Stimulated activated CD4-positive, alpha-beta T cell treated with anti-CD3 and anti-CD28 coated beads, Interleukin-2, amount 100 ng/mL, for 24 hours (primary cell): Measurements from ENCODE around the gene MLKL.

Source experiments
- DNase-seq, 2 donors: peaks; one replicate each; pipeline ENCODE4 v3.0.0-alpha.2; 2020

MLKL gene

DNA sequence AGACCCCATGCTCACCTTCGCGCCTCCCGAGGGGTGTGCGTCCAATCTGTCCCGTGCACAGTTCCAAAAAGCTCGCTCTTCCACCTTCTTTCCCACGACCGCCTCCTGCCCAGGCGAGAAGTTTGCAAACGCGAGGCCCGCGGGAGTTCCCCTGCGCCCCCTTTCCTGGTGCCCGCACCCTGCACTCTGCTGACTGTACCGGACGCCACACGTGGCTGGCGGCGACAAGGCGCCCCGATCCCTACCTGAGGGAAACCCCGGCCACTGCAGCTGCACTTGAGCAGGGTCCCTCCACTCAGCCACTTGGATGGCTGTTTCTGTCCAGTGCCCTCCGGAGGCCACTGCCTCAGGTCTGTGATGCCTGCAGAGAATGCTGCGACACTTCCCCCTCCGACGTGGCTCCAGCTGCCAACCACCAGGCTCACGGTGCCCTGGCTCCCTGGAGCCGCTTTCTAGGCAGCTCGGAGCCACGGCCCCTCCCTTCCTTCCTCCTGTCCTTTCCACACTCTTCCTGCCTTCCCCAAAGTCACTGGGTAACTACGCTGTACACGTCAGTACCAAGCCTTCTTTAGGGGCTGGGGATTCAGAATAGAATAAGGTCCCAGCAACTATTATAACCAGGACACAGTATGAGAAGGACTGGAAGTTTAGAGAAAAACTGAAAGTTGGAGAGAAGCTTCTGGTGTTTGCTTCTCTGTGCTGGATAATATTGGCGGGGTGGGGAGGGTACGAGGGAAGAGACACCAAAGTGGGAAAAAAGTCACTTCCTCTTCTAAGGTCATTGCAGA, at the start of gene MLKL:
Gene MLKL (minus strand): TSS at position 425 of the 788 bp plus-strand sequence. CDS start 5,105 bp downstream, outside the sequence.
- peak; percentile 65 to 68 for DNase-seq

DNA sequence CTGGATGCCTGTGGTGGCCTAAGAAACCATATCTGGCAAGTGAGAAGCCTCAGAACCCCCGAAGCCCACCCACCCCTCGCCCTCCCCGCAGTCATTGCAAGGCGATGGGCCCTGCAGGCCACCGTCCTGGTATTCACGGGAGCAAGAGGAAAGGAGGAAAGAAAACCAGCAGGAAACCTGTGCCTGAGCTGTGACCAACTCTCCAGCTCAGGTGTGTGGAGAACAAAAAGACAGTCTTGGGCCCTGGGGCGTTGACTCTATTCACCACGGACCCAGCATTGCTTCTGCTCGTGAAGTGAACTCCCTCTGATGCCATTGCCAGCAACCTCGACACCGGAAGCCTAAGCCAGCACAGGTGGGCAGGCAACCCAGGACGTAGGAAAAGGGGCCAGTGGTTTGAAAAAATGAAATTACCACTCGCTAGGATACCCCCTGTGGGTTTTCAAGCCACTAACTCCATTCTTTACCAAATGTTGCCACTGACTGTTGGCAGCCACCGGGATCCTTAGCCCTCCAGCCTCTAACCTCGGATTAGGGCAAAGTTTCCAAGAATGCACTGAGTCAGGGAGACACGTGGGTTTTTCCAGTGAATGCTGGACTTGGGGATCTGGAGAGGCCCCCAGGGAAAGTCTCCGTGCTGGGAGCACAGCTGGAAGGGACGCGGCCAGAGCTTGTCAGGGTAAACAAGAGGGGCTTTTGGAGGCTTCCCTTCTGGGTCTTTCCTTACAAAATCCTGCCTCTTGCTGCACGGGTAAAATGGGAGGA, 48.8 kb upstream of the MLKL start:
- no peak for DNase-seq

DNA sequence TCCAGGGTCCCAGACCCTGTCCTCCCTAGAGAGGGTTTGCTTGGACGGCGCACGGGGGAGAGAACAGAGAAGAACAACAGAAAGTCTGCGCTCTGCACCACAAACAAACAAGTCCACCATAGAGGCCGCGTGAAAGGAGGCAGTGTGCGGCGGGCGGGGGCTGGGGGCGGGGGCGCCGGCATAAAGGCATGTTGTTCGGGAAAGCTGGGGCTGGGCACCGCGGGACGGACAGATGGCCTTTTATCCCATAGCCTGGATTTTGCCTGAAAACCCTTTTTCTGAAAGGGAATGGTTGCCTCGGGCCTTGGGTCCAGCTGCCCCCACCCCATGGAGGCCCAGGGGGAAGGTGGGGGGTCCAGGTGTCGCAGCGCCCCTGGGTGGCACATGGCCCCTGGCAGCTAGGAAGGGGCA, 48.0 kb upstream of the MLKL start:
- DNase-seq: no peak

DNA sequence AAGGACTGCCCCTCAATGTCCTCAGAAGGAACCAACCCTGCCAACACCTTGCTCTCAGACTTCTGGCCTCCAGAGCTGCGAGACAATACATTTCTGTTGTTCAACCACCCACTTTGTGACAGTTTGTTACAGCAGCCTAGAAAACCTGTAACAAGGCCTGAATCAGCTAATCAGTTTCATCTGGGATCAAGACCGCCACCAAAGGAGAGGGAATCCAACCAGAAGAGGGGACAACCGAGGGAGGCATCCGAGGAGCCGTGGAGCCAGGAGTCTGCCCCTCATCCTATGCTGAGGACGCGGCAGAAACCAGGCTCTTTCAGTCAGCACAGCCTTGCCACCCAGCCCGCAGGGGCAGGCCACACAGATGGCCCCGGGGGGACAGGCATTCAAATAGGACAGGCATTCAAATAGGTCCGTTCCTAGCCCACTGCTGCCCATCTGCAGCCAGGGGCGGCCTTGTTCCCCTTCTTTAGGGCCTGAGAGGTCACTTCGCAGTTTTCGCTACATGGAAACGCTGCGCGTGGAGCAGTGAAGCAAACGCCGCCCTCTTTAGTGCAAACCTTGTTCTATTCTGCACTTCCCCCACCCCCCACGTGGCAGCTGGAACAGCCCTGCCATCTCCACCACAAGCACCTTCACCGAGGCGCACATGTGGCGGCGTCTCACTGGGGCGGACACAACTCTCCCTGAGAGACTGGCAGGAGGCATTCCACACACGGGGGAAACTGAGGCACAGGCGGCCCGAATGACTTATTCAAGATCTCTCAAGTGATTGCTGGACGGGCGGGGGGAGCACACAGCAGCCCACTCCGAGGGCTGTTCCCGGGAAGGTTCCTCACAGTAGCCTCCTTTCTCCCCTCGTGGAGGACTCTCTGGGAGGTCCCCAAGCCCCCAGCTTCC, 47.3 kb upstream of the MLKL start:
- no peak for DNase-seq

DNA sequence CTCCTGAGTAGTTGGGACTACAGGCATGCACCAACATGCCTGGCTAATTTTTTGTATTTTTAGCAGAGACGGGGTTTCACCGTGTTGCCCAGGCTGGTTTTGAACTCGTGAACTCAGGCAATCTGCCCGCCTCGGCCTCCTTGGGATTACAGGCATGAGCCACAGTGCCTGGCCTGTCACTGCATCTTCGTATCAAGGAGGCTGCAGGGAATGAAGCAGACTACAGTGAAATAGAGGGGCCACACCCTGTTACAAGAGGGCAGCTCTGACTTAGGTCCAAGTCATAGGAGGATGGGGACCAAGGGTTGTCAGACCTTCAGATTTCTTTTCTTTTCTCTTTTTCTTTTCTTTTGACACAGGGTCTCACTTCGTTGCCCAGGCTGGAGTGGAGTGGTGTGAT, 45.3 kb upstream of the MLKL start:
- DNase-seq: no peak

DNA sequence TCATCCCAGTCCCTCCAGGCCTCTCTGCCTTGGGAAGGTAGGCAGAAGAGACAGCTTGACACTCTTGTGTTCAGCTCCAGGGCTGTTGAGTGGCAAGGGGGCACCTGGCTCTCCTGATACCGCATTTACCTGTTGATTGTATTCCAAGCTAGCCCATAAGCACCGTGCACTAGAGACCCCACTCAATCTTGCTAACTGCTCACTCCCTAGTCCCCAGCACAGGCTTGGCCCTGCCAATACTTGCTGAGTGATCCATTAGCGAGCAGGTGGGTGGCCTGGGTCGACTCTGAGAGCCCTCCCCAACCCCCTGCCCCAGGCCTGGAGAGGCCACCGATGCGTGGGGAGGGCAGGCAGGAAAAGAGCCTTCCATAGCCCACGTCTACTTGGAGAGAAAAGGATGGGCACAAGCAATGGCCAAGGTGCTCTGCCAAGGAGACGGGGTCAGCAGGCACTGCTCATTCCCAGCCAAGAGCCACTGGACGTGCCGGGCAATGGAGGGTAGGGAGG, 44.5 kb upstream of the MLKL start:
- no peak for DNase-seq

DNA sequence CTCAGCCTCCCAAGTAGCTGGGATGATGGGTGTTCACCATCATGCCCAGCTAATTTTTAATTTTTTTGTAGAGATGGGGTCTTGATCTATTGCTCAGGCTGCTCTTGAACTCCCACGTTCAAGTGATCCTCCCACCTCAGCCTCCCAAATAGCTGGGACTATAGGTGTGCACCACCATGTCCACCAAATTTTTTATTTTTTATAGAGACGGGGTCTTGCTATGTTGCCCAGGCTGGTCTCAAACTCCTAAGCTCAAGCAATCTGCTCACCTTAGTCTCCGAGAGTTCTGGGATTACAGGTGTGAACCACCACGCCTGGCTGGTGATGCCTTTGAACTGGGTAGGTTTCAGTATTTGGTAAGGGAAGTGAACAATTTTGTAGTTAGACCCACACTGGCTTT, 43.9 kb upstream of the MLKL start:
- no peak for DNase-seq

DNA sequence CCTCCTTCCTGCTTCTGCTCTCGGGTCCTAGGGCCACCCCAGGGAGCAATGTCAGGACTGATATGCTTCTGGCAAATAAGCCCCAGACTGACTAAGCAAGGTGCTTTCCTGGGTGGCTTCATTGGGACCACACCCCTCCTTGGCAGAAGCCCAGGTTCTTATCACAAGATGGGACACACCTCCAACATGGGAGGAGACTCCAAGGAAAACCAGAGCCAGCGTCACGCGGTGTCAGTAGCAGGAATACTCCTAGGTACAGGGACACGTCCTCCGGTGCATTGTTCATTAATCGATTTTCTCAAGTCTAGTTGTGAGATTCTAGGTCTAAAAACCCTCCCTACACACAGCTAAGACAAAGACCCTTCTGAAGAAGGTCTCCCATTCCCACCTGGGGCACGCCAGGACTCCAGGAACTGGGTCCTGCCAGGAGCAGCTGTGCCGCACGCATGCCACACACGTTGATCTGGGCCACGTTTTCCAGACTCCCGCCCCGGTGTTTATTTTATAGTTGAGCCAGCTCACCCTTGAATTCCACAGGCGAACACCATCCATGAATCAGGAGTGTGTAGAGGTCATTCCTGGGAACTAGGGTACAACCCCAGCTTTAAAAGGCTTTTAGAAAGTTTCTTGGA, 43.1 kb upstream of the MLKL start:
- DNase-seq: no peak

DNA sequence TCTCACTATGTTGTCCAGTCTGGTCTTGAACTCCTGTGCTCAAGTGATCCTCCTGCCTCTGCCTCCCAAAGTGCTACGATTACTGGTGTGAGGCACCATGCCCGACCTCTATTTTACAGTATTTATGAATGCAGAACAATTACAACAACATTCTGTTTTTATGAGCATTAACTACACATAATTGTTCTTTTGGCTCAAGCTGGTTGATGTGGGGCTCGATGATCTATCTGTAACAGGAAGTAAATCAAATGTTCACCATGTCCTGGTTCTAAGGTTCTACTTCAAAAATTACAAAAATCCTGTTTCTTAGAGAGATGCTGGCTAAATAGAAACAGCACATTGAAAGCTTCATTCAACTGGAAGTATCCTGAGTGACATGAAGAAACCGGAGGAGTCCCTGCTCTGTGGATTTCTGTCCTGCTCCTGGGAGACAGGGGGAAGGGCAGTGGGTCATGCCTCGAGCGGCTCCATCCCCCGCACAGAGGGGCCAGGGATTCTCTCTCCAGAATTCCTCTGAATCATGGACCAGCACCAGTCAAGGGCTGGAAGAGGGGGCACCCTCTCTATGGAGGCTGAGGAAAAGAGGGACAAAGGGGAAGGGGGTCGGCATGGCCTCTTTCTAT, 42.5 kb upstream of the MLKL start:
- DNase-seq: no peak

DNA sequence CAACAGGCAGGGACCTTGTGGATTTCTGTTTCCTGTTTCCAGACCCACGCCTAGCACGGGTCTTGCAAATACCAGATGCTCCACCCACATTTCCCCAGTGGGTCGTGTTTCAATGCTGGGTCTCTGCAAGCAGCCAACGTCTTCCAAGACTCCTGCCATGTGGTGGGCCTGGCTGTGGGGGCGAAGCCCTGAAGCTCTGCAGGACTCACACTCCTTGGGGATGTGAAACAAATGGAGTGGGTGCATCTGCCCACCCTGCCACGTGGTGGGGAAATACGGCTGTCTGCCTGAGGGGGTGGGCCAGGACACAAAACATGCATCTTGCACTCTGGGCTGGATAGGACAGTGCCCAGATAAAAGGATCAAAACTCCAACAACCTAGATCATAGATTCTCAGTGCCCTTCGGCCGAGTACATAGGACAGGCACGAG, 41.4 kb upstream of the MLKL start:
- no peak for DNase-seq

DNA sequence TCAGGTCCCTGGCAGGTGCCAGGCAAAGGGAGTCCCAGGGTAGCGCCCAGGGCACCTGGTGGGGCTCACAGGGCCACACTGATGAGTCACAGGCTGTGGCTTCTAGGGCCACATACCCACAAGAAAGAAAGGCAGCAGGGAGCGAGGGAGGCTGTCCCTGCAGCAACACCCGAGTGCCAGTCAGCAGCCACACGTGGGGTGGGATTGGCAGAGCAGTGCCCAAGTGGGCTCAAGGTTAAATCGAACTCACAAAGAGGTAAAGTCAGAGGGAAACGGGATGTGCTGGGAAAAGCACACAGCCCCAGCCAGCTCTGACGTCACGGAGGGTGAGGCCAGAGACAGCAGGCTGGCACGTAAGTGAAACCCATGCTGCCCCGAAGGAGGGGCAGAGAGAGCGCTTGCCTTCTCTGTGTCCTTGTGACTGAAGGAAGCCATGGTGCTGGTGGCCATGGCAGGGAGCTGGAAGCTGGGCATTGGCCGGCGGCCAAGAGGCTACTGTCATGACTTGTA, 40.2 kb upstream of the MLKL start:
- no peak for DNase-seq

DNA sequence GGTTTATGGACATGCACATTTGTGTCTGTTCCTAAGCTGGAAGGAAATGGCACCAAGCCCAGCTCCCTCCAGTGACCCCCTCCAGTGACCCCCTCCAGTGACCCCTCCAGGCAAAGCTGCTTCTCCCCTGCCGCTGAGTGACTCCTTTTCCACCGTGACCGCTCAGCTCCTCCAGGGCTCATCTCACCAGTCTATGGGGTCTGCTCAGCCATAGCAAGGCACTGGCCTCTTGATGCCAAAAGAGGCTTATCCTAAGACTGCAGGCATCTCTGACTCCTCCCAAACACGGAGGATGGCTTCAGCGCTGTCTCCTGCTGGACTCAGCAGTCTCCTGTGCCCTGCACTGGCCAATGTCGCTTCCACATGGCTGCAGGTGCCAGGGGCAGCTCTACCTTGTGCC, 38.6 kb upstream of the MLKL start:
- no peak for DNase-seq

DNA sequence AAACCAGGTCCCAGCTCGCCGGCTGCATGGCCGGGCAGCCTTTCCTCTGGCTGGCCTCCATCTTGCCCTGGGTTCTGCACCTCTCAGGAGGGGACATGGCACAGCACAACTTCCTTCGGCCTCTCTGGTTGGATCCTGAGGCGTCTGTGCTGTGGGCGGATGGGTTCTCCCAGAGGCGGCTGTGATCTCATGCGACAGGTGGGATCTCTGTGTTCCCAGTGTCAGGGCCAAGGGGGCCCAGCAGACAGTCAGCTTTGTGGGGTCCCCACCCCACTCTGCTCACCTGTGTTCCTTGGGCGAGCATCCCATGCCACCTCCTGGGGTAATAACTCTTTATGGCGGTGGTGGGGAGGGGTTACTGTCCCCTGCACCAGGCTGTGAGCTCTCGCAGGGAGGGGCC, 38.2 kb upstream of the MLKL start:
- no peak for DNase-seq

DNA sequence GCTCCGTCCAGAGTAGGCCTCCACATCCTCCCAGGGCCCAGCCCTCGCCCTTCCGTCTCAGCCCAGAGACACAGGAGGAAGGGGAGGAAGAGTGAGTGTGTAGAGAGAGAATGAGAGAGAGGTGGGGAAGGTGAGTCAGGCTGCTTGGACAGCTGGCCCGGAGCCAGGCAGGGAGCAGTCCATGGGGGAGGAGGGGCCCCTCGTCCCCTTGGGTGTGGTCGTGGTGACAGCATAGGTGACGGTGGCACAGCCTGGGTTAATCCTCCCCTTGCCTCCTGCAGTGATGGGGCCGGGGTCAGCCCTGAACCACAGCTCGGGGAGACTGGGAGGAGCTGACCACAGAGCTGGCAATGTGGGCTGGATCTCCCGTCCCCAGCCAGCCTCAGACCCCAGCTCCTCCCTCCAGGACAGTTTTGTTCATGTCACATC, 37.5 kb upstream of the MLKL start:
- no peak for DNase-seq

DNA sequence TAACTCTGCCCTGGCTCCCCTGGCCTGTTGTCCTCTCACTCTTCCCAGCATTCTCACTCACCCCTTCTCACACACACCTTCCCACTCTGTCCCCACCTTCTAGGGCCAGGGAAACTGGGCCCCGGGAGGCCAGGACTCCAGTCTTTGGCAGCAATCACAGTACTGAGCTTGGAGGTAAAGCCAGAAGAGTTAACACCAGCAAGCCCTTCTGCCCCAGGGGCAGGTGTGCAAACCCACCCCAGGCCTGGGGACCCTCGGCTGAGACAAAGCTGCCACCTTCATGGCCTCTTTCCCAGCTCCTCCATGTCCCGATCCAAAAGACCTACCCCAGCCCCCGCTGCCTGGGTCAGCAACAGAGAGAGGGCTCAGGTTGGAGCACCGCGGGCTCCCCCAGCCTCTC, 36.9 kb upstream of the MLKL start:
- DNase-seq: no peak

DNA sequence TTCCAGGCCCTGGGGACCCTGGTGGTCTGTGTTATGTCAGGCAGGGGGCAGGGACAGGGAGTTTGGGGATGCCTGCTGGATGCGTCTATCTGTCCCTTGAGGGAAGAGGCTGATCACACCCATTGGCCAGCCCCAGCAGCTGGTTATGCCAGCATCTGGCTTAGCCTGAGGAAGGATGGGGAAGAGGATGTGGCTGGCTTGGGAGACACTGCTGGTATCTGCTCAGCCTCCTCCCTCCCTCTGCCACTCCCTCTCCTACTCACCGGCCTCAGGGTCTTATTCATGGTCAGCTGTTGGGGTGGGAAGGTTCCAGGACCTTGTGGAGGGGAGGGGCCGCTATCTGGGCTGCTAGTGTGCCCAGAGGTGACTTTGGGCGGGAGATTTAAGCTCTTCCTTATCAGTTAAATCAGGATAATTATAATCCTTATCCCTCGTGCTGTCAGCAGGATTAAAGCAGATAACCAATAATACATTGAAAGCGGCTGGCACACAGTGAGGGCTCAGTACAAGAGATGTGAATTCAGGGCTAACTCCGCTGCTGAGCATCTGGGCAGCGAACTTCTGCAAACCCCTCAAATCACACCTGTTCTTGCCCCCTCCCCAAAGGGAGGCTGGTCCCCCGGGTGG, 36.0 kb upstream of the MLKL start:
- no peak for DNase-seq

DNA sequence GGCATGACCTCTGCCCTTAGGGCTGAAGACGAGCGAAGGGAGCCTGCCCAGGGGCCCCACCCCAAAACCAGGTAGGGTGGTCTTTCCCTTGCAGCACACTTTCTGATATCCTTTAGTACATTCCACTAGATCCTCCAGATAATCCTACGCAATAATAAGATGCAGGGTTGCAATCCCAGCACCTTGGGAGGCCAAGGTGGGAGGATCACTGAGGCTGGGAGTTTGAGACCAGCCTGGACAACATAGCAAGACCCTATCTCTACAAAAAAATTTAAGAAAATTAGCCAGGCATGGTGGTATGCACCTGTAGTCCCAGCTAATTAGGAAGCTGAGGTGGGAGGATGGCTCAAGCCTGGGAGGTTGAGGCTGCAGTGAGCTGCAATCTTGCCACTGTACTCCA, 34.9 kb upstream of the MLKL start:
- no peak for DNase-seq

DNA sequence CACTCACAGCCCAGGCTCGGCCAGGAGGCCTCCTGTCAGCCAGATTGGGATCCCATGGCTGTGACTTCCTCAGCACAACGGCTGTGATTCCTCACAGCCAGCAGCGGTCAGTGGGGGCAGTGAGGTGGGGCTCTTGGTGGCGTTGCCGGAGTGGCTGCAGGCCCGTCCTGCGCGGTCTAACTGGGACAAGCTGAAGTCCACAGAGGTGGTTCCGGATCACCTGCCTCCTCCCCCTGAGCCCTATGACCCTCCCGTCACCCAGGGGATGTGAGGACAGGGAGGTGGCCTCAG, 34.4 kb upstream of the MLKL start:
- no peak for DNase-seq

DNA sequence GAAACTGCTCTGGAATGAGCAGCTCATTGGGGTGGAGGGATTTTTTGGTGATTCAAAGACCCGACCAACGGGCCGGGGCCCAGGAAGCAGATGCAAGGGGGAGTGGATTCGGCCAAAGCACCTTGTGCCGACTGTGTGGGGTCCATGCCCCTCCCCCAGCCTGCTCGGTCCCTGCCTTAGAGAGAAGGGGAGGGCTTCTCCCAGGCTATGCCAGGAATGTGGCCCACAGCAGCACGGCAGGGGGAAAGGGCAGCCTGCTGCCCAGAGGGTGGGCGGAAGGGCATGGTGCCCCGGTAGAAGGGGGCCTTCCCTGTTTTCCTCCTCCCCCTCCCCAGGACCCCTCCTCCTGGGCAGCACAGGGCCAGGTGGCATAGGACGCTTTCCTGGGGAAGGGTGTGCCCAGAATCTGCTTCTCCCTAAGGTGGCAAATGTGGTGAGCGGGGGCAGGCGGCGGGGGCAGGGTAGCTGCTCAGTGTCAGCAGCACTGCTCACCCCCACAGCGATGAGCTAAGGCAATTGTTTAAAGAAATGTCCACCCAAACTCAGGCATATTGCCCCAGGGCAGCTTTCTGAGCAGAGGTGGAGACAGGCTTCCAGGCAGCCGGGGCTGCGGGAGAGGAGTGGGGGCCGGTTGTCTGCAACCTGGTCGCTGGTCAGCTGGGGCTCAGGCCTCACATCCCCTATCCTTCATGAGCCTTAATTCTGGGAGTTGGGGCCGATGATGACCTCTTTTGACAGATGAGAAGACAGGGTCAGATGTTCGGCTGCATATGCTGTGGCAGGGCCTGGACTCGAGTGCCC, 33.9 kb upstream of the MLKL start:
- no peak for DNase-seq

DNA sequence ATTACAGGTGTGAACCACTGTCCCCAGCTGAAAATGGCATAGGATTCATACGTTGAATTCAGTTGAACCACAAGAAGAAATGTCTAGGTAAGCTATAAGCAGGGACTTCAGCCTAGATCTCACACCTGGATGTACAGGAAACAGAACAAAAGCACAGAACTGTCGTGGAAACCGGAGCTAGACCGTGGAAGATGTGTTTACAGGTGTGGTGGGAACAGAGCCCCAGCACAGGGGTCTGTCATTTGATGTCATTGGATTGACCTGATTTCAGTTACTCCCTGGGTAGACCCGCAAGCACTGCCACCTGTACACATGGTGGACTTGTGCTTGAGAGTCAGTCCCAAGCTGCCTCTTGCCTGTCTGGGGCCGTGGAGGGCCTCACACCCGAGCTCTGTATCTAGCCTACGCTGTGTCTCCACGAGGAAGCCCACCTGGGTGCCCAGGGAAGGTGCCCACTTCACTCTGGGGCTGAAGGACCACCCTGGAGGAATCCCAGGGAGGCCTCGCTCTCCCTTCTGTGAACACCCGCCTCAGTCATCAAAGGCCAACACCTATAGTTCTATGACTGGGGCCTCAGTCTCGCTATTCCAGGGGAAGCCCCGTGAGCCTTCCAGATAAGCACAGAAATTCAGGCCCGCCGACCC, 32.2 kb upstream of the MLKL start:
- DNase-seq: no peak
